PC-3 (cell line): ENCODE results near the gene TCF12. TPM values are rescaled to one million over a fixed set of nuclear protein-coding genes. Genes with fewer than 3 reads are reported as not detected.

Experiments
- ATAC-seq: fragments of 200-7000 bp; cut with Tn5 transposase; 2 replicates; pipeline ENCODE4 v1.9.1; 2020; ENCODE audit warnings: mild to moderate bottlenecking, moderate library complexity
- BruUV-seq: library from RNA; stranded (reverse); fragments of 400-500 nt; replicated peaks from 2 replicates; lab custom pipeline; 2021; lab: Mats Ljungman, UMichigan
- CTCF ChIA-PET: fragments of 300-600 bp; sonication (Branson Sonifier 250); formaldehyde crosslinking; loops from one replicate; lab custom pipeline; 2022; ENCODE audit warnings: antibody characterized with exemption; lab: Charles Lee
- POLR2A ChIA-PET: fragments of 300-600 bp; sonication (Branson Sonifier 250); formaldehyde crosslinking; loops from one replicate; lab custom pipeline; 2022; ENCODE audit warnings: antibody characterized with exemption; ENCODE audit not compliant: unreplicated experiment; lab: Charles Lee
- DNase-seq: peaks from one replicate; pipeline ENCODE4 v3.0.0-alpha.2; 2015
- H2AFZ ChIP-seq: fragments of 300-600 bp; sonication (generic); 2 replicates; pipeline ENCODE4 v1.6.0; 2016; ENCODE audit warnings: antibody characterized with exemption, low read length
- H3F3A ChIP-seq: fragments of 300-600 bp; sonication (generic); one replicate; pipeline ENCODE4 v1.6.0; 2017; ENCODE audit warnings: antibody characterized with exemption, low read length, control low read depth, mild to moderate bottlenecking; ENCODE audit not compliant: unreplicated experiment
- H3K27ac ChIP-seq: fragments of 300-600 bp; sonication (generic); 2 replicates; pipeline ENCODE4 v1.5.1; 2016; ENCODE audit warnings: mild to moderate bottlenecking, low read length
- H3K27me3 ChIP-seq: fragments of 300-600 bp; sonication (generic); 2 replicates; pipeline ENCODE4 v1.6.1; 2016; ENCODE audit warnings: low read length, mixed read lengths
- H3K36me3 ChIP-seq: fragments of 300-600 bp; sonication (generic); 2 replicates; pipeline ENCODE4 v1.6.1; 2016; ENCODE audit warnings: low read depth, mixed run types, low read length, mixed read lengths
- H3K4me1 ChIP-seq: fragments of 300-600 bp; sonication (generic); 2 replicates; pipeline ENCODE4 v1.5.1; 2016; ENCODE audit warnings: low read length; ENCODE audit not compliant: insufficient read depth
- H3K4me2 ChIP-seq: fragments of 300-600 bp; sonication (generic); 2 replicates; pipeline ENCODE4 v1.6.0; 2016; ENCODE audit warnings: low read length
- H3K4me3 ChIP-seq: fragments of 300-600 bp; sonication (generic); 2 replicates; pipeline ENCODE4 v1.5.1; 2016; ENCODE audit warnings: mild to moderate bottlenecking, low read length, mixed read lengths
- H3K79me2 ChIP-seq: fragments of 300-600 bp; sonication (generic); 2 replicates; pipeline ENCODE4 v1.6.1; 2017; ENCODE audit warnings: low read length, mixed read lengths
- H3K9ac ChIP-seq: fragments of 300-600 bp; sonication (generic); 2 replicates; pipeline ENCODE4 v1.6.0; 2016; ENCODE audit warnings: mild to moderate bottlenecking, low read length
- H3K9me2 ChIP-seq: fragments of 300-600 bp; sonication (generic); replicated peaks from 2 replicates; pipeline ENCODE4 v1.6.1; 2016; ENCODE audit warnings: mixed run types, low read length, mixed read lengths
- H3K9me3 ChIP-seq: fragments of 300-600 bp; sonication (generic); 2 replicates; pipeline ENCODE4 v1.6.1; 2016; ENCODE audit warnings: low read length, mixed read lengths
- H4K20me1 ChIP-seq: fragments of 300-600 bp; sonication (generic); 2 replicates; pipeline ENCODE4 v1.6.1; 2016; ENCODE audit warnings: low read length, mixed read lengths
- CTCF ChIP-seq: fragments of 300-600 bp; sonication (generic); conservative IDR thresholded peaks from 2 replicates; pipeline ENCODE4 v1.5.1; 2017; ENCODE audit warnings: antibody characterized with exemption, low read depth, mild to moderate bottlenecking, low read length
- EZH2 ChIP-seq: fragments of 300-600 bp; sonication (generic); IDR thresholded peaks from one replicate; pipeline ENCODE4 v1.6.1; 2017; ENCODE audit warnings: antibody characterized with exemption, mild to moderate bottlenecking, low read length; ENCODE audit not compliant: unreplicated experiment
- EZH2phosphoT487 ChIP-seq: fragments of 300-600 bp; sonication (generic); IDR thresholded peaks from 2 replicates; pipeline ENCODE4 v1.6.1; 2018; ENCODE audit warnings: mild to moderate bottlenecking, antibody characterized with exemption, low read length, borderline replicate concordance
- intact Hi-C: fragments of 100-400 bp; cut with micrococcal nuclease; formaldehyde crosslinking; loops from 2 replicates; pipeline ENCODE4 v1.9.0; 2023
- total RNA-seq: library from RNA; depleted of rRNA; stranded (reverse); fragments of >200 nt; gene quantifications from 2 replicates; pipeline ENCODE4 v1.2.3, GENCODE V29; 2014

Gene TCF12
- total RNA-seq, 1 experiment from 2014 or later, result 103 TPM

- POLR2A ChIA-PET, result no interaction called here
- BruUV-seq, result no TSS peak
- Histone ChIP-seq H3F3A (no peaks in the 10 kb centered on the region), H3K9me3 (no peaks in the 10 kb centered on the region), H3K9me2 (no peaks in the 10 kb centered on the region), H2AFZ (no peak overlapping the region), H3K27ac (no peak overlapping the region), H4K20me1 (no peaks in the 10 kb centered on the region), H3K4me2 (no peak overlapping the region), H3K4me1 (peaks cover 3% of the 10 kb centered on the region), H3K9ac (no peak overlapping the region), H3K27me3 (no peaks in the 10 kb centered on the region), H3K79me2 (no peaks in the 10 kb centered on the region), H3K36me3 (no peaks in the 10 kb centered on the region), H3K4me3 (no peak overlapping the region)
- intact Hi-C loops, result no loop called here
- CTCF ChIA-PET, result no interaction called here
- no peak for DNase-seq
- TF ChIP-seq EZH2phosphoT487 (no peak), CTCF (no peak), EZH2 (no peak)
- ATAC-seq, result no peak
These were observed 394.1 kb downstream of the TCF12 start for GRCh38 chr15:57312318-57313133.

- Histone ChIP-seq H3F3A (no peaks in the 10 kb centered on the region), H3K9ac (no peak overlapping the region), H3K4me2 (no peak overlapping the region), H3K4me1 (no peaks in the 10 kb centered on the region), H4K20me1 (no peaks in the 10 kb centered on the region), H2AFZ (no peak overlapping the region), H3K79me2 (no peaks in the 10 kb centered on the region), H3K4me3 (no peak overlapping the region), H3K27me3 (no peaks in the 10 kb centered on the region), H3K27ac (no peak overlapping the region), H3K9me2 (no peaks in the 10 kb centered on the region), H3K9me3 (no peaks in the 10 kb centered on the region), H3K36me3 (no peaks in the 10 kb centered on the region)
- no peak for DNase-seq
- CTCF ChIA-PET, result no interaction called here
- POLR2A ChIA-PET, result no interaction called here
- BruUV-seq, result no TSS peak
- no peak for ATAC-seq
- TF ChIP-seq EZH2 (no peak), EZH2phosphoT487 (no peak), CTCF (no peak)
- intact Hi-C loops, result no loop called here
These were observed 394.7 kb downstream of the TCF12 start for GRCh38 chr15:57313134-57313483.

GRCh38 chr15:57314221-57314620, 395.8 kb downstream of the TCF12 start:
- no peak for ATAC-seq
- Histone ChIP-seq H2AFZ (no peak overlapping the region), H4K20me1 (no peaks in the 10 kb centered on the region), H3K9me3 (no peaks in the 10 kb centered on the region), H3K9ac (no peak overlapping the region), H3K9me2 (no peaks in the 10 kb centered on the region), H3K27me3 (no peaks in the 10 kb centered on the region), H3K4me3 (no peak overlapping the region), H3K27ac (no peak overlapping the region), H3K4me2 (no peak overlapping the region), H3F3A (no peaks in the 10 kb centered on the region), H3K36me3 (no peaks in the 10 kb centered on the region), H3K79me2 (no peaks in the 10 kb centered on the region), H3K4me1 (no peaks in the 10 kb centered on the region)
- no peak for DNase-seq
- intact Hi-C loops, result no loop called here
- POLR2A ChIA-PET, result no interaction called here
- CTCF ChIA-PET, result no interaction called here
- BruUV-seq, result no TSS peak
- no peak for TF ChIP-seq CTCF
- no peak for TF ChIP-seq EZH2
- no peak for TF ChIP-seq EZH2phosphoT487
